Fibroblast of villous mesenchyme (primary cell): Measurements from ENCODE around the gene SPDYC. TPM values are rescaled to one million over a fixed set of nuclear protein-coding genes. Genes with fewer than 3 reads are reported as not detected.

Experiments used
- DNase-seq: peaks from one replicate; pipeline ENCODE4 v3.0.0-alpha.2; 2010; ENCODE audit warnings: low read depth
- H3K4me3 ChIP-seq: 2 replicates; pipeline ENCODE4 v1.5.1; 2011; ENCODE audit warnings: low read depth, mild to moderate bottlenecking, low read length
- CTCF ChIP-seq: IDR thresholded peaks from 2 replicates; pipeline ENCODE4 v1.5.1; 2012; ENCODE audit warnings: low read depth, mild to moderate bottlenecking, low read length; ENCODE audit not compliant: insufficient read depth
- total RNA-seq: library from RNA; depleted of rRNA; stranded (reverse); fragments of >200 nt; gene quantifications from 2 replicates; pipeline ENCODE4 v1.2.3, GENCODE V29; 2012

SPDYC gene
- total RNA-seq, 1 donor, result not detected

- DNase-seq, result no peak
- TF ChIP-seq CTCF, result no peak
- no peak overlapping the region for H3K4me3 ChIP-seq
Observed at GRCh38 chr11:65213322-65214211, 43.5 kb downstream of the SPDYC start.

- no peak overlapping the region for H3K4me3 ChIP-seq
- DNase-seq, result no peak
- no peak for TF ChIP-seq CTCF
Observed at GRCh38 chr11:65214212-65214845, 44.3 kb downstream of the SPDYC start.

- no peak for TF ChIP-seq CTCF
- DNase-seq, result no peak
Observed at GRCh38 chr11:65215441-65216076, 45.5 kb downstream of the SPDYC start.

GRCh38 chr11:65216830-65217229 lies 46.8 kb downstream of the SPDYC start:
- no peak for TF ChIP-seq CTCF
- no peak for DNase-seq
- H3K4me3 ChIP-seq, result no peak overlapping the region

More at GRCh38 chr11:65215441-65216076, 45.5 kb downstream of the SPDYC start:
- H3K4me3 ChIP-seq, result no peak overlapping the region

GRCh38 chr11:65217441-65218423 lies 47.7 kb downstream of the SPDYC start:
- TF ChIP-seq CTCF, result no peak
- no peak for DNase-seq
- no peak overlapping the region for H3K4me3 ChIP-seq

- no peak for DNase-seq
- no peak for TF ChIP-seq CTCF
- no peak overlapping the region for H3K4me3 ChIP-seq
Observed at GRCh38 chr11:65218446-65218845, 48.4 kb downstream of the SPDYC start.
